ENCODE measurements around the gene OR10V1. TPM values are rescaled to one million over a fixed set of nuclear protein-coding genes. Genes with fewer than 3 reads are reported as not detected.

OR10V1 gene
- total RNA-seq, 1 experiment from 2014 or later: not detected

DNA sequence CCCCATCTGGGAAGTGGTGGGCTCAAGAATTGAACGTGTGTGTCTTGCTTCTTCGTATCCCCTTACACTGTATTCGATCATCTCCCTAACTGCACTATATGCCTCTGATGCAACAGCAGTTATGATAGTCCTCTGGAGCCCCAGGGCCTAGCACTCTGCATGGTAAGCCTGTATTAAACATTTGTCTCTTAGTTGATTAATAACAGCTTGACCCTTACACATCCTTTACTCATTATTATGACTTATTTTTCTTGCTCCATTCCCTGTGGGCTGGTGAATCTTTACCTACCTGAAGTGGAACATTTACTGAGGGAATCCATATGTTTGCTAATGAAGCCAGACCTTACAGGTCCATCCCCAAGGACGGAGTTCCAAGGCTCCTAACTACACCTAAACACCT is 47.1 kb upstream of the OR10V1 start:
- H3K9me3 ChIP-seq (ENCODE audit: control insufficient read depth, insufficient read depth, low read depth, low read length): no peaks in the 10 kb centered on the region
- no peaks in the 10 kb centered on the region for H3K27me3 ChIP-seq (ENCODE audit: control insufficient read depth, insufficient read depth, low read length)
- no peak overlapping the region for H3K4me3 ChIP-seq (ENCODE audit: low read depth in 2 of 2, low read length in 2 of 2)
- no peak for DNase-seq (ENCODE audit: low read depth, low spot score)
- peaks cover 2% of the 10 kb centered on the region; the same call in 1 of the 2 replicates for H3K36me3 ChIP-seq (ENCODE audit: control insufficient read depth, insufficient read depth, low read length)
- intact Hi-C loops (cut with micrococcal nuclease; ENCODE audit: unreplicated experiment) (no loop called here), in situ Hi-C loops (cut with HindIII; ENCODE audit: low pct_unique_long_range_greater_than_20kb, low sequenced_read_pairs) (no loop called here)
- ChIA-PET CTCF (no interaction called here), POLR2A (no interaction called here)
- BruUV-seq (replicated peaks): no TSS peak
- TF ChIP-seq, protein P1, sequence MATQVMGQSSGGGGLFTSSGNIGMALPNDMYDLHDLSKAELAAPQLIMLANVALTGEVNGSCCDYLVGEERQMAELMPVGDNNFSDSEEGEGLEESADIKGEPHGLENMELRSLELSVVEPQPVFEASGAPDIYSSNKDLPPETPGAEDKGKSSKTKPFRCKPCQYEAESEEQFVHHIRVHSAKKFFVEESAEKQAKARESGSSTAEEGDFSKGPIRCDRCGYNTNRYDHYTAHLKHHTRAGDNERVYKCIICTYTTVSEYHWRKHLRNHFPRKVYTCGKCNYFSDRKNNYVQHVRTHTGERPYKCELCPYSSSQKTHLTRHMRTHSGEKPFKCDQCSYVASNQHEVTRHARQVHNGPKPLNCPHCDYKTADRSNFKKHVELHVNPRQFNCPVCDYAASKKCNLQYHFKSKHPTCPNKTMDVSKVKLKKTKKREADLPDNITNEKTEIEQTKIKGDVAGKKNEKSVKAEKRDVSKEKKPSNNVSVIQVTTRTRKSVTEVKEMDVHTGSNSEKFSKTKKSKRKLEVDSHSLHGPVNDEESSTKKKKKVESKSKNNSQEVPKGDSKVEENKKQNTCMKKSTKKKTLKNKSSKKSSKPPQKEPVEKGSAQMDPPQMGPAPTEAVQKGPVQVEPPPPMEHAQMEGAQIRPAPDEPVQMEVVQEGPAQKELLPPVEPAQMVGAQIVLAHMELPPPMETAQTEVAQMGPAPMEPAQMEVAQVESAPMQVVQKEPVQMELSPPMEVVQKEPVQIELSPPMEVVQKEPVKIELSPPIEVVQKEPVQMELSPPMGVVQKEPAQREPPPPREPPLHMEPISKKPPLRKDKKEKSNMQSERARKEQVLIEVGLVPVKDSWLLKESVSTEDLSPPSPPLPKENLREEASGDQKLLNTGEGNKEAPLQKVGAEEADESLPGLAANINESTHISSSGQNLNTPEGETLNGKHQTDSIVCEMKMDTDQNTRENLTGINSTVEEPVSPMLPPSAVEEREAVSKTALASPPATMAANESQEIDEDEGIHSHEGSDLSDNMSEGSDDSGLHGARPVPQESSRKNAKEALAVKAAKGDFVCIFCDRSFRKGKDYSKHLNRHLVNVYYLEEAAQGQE (IDR thresholded peaks at IDR 0.05; ENCODE audit: insufficient read depth in 1 of 2, low read depth in 2 of 2, low read length in 1 of 2): no peak
- TF ChIP-seq SIN3A (IDR thresholded peaks at IDR 0.05; ENCODE audit: borderline replicate concordance, insufficient read depth, low read depth, low read length) (no peak), POLR2AphosphoS5 (IDR thresholded peaks at IDR 0.05; ENCODE audit: low read depth, low read length) (no peak), TCF7L2 (IDR thresholded peaks at IDR 0.05; ENCODE audit: low read depth, low read length) (no peak)
- TF ChIP-seq, protein P2, sequence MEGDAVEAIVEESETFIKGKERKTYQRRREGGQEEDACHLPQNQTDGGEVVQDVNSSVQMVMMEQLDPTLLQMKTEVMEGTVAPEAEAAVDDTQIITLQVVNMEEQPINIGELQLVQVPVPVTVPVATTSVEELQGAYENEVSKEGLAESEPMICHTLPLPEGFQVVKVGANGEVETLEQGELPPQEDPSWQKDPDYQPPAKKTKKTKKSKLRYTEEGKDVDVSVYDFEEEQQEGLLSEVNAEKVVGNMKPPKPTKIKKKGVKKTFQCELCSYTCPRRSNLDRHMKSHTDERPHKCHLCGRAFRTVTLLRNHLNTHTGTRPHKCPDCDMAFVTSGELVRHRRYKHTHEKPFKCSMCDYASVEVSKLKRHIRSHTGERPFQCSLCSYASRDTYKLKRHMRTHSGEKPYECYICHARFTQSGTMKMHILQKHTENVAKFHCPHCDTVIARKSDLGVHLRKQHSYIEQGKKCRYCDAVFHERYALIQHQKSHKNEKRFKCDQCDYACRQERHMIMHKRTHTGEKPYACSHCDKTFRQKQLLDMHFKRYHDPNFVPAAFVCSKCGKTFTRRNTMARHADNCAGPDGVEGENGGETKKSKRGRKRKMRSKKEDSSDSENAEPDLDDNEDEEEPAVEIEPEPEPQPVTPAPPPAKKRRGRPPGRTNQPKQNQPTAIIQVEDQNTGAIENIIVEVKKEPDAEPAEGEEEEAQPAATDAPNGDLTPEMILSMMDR (IDR thresholded peaks at IDR 0.05): no peak
- no peak overlapping the region for H3K27ac ChIP-seq (ENCODE audit: low read length)
- no peak for ATAC-seq
- H3K4me1 ChIP-seq (ENCODE audit: control insufficient read depth, insufficient read depth, low read length): peaks cover 17% of the 10 kb centered on the region

DNA sequence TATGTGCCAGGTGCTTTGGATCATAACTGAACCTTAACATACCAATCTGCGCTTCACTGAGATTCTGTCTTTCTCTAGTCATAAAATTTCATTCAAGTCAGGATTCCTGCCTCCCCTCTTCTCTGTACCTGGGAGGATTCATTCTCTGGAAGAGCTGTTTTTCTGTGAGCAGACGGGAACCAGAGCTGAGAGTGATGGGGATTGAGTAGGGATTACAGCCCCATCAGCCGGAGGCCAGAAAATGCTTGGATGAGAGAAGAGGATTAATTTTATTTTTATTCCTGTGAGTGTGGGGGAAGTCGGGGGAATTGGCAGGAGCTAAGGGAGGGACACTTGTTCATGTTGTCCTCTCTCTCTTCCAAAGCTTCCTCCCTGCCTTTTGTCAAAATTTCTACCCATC is 46.3 kb upstream of the OR10V1 start:
- BruUV-seq (replicated peaks): no TSS peak
- Histone ChIP-seq H3K27me3 (ENCODE audit: control insufficient read depth, insufficient read depth, low read length) (no peaks in the 10 kb centered on the region), H3K4me3 (ENCODE audit: low read depth in 2 of 2, low read length in 2 of 2) (no peak overlapping the region), H3K4me1 (ENCODE audit: control insufficient read depth, insufficient read depth, low read length) (peaks cover 14% of the 10 kb centered on the region), H3K9me3 (ENCODE audit: control insufficient read depth, insufficient read depth, low read depth, low read length) (no peaks in the 10 kb centered on the region), H3K27ac (ENCODE audit: low read length) (no peak overlapping the region), H3K36me3 (ENCODE audit: control insufficient read depth, insufficient read depth, low read length) (peaks cover 2% of the 10 kb centered on the region; the same call in 1 of the 2 replicates)
- DNase-seq (ENCODE audit: low read depth, low spot score) (no peak), ATAC-seq (no peak)
- TF ChIP-seq TCF7L2 (IDR thresholded peaks at IDR 0.05; ENCODE audit: low read depth, low read length) (no peak), SIN3A (IDR thresholded peaks at IDR 0.05; ENCODE audit: borderline replicate concordance, insufficient read depth, low read depth, low read length) (no peak), POLR2AphosphoS5 (IDR thresholded peaks at IDR 0.05; ENCODE audit: low read depth, low read length) (no peak)
- TF ChIP-seq, protein P2 (IDR thresholded peaks at IDR 0.05): no peak
- TF ChIP-seq, protein P1 (IDR thresholded peaks at IDR 0.05; ENCODE audit: insufficient read depth in 1 of 2, low read depth in 2 of 2, low read length in 1 of 2): no peak
- intact Hi-C loops (cut with micrococcal nuclease; ENCODE audit: unreplicated experiment) (no loop called here), in situ Hi-C loops (cut with HindIII; ENCODE audit: low pct_unique_long_range_greater_than_20kb, low sequenced_read_pairs) (no loop called here)
- ChIA-PET POLR2A (no interaction called here), CTCF (no interaction called here)
